HK-2 (cell line): ENCODE measurements around the gene METTL4.

Source experiments
- DNase-seq: peaks from one replicate; pipeline ENCODE4 v3.0.0-alpha.2; 2018; ENCODE audit not compliant: unreplicated experiment

Gene METTL4

DNA sequence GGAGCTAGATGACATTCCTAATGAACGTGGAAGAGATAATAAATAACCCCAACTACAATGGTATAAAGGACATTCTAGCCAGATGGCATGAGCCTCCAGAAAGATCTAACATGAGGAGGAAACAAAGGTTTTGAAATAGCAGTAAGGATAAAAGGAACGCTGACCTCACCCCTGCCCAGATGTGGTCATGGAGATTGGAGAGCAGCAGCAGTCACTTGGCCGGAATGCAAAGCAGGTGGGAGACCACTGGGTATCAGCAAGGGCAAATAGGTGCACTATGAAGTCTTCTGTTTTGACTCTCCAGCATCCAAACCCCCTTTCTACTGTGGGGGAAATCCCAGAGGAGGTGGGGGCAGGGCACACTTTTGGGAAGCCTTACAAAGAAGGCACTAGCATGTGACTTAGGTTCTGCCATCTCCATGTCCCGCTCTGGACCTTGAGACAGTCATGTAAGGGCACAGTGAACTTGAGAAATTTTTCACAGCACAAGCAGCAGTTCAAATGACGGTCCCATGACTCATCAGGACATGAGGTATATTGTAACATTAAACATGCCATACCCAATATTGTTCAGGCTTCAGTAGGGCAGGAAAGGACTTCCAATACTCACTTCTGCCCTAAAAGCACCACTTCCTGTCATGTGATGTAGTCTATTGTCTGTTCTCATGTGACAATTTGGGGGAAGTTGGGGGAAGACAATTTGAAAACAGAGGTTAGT, 55.2 kb downstream of the METTL4 start:
- peak; percentile 35 for DNase-seq

DNA sequence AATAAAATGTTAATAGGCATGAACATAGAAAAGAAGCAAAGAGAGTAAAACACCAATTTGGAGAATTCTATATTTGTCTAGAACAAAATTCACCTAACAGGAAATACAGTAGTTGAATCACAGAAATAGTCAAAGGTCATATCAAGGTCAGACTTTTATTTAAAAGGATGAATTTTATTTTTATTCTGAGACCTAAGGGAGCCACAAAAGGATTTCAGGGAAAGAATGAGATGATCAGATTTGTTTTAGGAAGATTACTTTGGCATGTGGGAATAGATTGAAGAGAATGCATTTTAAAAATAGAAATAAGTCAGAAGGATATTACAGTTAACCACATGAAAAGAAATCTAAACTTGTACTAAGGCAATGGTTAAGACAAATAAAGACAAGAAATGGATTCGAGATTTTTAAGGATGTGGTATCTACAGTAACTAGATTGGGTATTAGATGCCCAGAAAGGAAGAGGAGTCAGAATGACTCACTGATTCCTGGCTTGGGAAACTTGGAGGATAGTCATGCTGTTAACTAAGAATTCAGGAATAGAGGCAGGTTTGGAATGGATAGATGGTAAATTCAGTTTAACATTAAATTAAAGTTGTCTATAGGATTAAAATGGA, 56.0 kb downstream of the METTL4 start:
- DNase-seq = no peak

DNA sequence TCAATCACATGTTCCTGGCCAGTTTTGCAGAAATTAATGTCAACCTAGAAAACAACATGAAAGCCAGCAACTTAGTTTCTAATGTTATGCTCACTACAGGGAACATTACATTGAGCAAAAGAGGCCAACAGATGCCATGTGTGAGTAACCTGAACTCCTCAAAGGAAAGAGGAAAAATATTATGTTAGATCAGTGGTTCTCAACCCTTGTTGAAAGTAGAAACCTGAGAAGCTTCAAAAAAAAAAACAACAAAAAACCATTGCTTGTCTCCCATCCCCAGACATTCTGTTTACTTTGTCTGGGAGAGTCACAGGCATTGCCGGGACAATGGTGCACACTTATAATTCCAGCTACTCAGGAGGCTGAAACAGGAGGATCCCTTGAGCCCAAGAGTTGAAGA, 57.7 kb downstream of the METTL4 start:
- no peak for DNase-seq

DNA sequence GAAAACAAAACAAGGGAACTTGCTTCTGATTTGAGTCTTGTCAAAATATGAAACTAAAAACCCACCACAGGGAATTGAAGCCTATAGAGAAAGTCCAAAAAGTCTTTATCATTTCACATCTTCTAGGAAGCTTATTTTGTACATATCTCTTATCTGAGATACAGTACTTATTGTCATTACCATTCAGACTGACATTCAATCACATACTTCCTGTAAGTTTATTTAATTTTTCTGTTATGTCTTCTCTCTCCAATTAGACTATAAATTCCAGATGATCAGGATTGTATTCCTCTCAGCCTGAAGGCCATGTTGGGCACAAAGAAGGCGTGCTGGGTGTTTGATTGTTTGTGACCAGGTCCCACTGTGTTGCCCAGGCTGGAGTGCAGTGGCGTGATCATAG, 59.2 kb downstream of the METTL4 start:
- no peak for DNase-seq

DNA sequence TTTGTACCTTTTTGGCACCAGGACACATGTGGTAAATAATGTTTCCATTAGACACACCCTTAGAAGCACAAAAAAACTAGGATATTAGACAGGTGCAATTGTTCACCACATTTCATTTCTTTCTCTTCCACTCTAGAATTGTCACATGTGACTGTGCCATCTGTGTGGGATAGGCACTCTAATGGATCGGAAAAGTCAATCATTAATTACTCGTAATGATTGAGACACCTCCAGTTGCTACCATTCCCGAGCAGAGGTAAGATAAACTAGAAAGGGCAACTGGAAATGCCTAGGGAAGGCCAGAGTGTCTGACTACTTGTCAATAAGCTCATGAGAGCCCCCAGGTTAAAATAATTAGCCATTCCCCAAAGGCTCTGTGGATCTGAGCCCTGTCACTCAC, 59.9 kb downstream of the METTL4 start:
- DNase-seq = no peak

DNA sequence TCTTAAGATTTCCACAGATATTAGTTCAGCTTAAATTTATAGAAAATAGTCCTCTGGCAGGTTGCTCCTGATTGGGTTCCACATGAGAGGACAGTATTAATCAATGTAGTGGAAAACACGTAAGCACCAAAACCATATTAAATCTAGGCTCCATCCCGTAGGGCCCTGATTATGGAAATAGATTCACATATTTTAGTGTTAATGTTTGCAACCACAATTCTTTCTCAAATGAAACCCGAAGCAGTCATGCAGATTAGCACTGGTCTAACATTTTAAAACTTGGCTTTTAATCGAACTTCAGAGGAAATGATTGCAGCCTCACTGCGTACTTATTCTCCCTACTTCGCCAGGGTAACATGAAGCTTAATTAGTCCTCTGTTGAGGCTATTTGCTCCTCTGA, 60.9 kb downstream of the METTL4 start:
- no peak for DNase-seq

DNA sequence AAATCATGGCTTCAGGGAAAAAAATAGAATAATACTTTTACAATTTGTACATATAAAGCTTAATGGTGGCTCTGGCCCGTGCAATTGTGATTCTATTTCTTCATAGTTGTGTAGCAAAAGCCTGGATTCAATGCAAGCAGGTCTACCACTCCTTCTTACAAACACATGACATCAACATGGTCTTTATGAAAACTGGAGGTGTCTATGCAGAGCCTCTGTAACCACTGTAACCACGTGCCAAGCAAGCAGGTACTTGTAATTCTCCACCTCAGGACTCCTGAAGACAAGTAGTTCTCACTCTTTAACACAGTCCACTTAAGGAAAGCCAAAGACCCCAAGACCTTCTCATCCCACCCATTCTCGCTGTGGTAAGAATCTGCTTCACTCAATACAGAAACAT, 62.6 kb downstream of the METTL4 start:
- DNase-seq = no peak

DNA sequence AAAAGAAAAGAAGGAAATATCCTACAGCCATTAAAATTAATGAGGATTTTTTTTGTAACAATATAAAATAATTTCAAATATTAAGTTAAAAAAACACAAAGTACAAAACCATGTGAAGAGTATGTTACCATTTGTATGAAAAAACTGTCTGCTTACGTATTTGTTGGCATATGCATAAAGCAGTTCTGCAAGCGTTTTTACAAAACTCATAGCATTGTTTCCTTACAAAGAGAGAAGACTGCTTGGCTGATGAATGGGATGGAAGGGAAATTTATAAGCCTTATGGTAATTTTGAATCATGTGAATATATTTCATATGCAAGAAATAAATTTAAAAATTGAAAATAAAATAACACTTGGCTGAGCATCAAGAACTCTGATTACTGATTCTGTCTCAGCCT, 63.1 kb downstream of the METTL4 start:
- no peak for DNase-seq

DNA sequence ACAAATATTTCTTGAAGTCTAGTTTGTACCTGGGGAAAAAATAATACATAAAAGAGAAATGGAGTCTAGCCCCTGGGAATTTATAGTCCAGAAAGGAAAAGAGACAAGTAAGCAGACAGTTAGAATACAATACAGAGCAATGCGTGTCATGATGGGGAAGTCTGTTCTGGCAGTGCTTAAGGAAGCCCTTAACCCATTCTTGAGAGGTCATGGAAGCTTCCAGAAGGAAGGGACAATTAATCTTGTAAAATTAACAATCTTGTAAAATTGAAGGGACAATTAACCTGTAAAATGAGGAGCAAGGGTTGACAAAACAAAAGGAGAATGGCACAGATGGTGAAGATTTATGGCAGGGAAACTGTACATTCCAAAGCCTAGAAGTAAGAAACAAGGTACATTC, 66.7 kb downstream of the METTL4 start:
- no peak for DNase-seq

DNA sequence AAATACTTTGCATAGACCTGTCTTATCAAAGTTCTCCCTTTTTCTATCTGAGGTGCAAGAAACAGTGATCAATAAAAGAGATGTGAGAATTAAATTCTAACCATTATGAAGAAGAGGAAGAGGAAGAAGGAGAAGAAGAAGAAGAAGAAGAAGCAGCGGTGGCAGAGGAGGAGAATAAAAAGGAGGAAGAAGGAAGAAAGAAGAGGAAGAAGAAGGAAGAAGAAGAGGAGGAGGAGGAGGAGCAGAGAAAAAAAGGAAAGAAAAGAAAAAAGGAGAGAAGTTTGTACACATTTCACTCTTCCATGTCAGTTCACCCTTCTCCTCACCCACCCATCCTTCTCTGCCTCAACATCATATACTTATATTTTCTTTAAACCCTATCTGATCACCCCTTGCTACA, 68.4 kb downstream of the METTL4 start:
- DNase-seq = no peak

DNA sequence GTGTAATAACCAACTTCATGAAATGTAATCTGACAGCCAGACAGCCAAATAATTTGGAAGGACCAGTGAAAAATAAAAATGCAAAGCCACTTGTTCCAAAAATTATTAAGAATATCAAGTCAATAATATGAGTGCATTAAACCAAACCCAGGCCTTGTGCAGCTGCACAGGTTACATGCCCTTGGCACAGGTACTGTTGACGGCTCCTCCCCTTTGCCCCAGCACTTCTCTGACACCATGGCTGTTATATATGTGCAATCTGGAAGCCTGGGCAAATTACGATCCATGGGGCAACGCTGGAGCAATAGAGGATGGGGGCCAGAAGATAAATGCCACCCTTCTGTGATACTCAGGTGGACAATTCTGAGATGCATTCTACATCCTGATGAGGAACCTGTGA, 68.9 kb downstream of the METTL4 start:
- no peak for DNase-seq

DNA sequence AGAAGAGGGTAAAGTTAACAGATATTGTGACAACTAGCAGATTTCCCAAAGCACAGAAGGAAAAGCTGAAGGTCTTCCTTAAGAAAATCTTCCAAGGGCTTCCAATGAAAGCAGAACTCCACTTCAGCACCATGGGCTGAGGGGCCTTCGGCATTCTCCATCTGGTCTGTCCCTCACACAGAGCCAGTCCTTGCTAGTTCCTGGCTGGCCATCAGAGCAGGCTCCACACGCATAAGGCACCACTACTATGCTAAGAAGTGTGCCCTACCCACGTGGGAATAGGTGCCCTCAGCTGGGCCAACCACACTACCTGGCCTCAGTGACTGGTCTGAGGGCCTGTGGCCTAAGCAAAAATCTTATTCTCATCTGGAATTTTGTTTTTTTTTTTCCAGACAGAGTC, 73.5 kb downstream of the METTL4 start:
- no peak for DNase-seq

DNA sequence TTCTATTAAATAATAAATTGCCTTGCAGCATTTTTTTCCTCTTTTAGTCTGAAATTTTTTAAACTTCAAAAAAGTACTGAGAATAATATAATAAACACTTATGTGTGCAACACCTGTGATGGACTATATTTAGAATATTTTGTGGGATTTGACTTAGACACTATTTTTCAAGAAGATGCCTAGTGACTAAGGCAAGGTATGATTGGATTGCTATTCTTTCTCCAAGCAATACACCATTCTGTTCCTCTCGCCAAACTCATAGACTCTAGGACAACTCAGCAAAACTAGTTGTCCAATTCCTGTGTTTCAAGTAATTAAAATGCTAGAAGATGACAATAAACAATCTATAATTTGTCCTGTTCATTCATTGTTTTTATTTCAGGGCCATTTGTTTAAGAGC, 75.9 kb downstream of the METTL4 start:
- no peak for DNase-seq

DNA sequence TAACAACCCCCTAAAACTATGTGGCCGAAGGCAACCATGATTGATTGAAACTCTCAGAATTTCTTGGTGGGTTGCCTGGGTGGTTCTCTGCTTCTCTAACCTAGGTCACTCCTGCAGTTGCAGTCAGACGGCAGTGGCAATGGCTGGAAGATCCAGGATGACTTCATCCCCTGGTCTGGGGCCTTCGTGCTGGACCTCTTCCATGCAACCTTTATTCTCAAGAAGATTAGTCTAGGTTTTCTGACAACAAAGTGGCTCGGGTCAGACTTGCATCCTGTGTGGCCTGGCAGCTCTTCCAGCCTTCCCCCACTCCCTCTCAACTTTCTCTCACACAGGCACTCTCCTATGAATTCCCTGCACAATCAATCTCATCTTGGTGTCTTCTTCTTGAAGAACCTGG, 76.4 kb downstream of the METTL4 start:
- no peak for DNase-seq
